A673 (cell line): ENCODE data around the gene SPATA24.

Source experiments
- EZH2 ChIP-seq: fragments of 200-600 bp; sonication (generic); IDR thresholded peaks from 2 replicates; pipeline ENCODE4 v1.6.1; 2017; ENCODE audit warnings: borderline replicate concordance, low read depth, mild to moderate bottlenecking, mixed read lengths, antibody characterized with exemption, low read length; ENCODE audit not compliant: poor library complexity, severe bottlenecking
- TF ChIP-seq, protein P1 (sequence below): fragments of 300-800, 200-600 bp; sonication (generic); conservative IDR thresholded peaks from 2 replicates; pipeline ENCODE4 v1.5.1; 2017; ENCODE audit warnings: low read depth, mild to moderate bottlenecking, antibody characterized with exemption, low read length, moderate library complexity, mixed read lengths

DNA sequence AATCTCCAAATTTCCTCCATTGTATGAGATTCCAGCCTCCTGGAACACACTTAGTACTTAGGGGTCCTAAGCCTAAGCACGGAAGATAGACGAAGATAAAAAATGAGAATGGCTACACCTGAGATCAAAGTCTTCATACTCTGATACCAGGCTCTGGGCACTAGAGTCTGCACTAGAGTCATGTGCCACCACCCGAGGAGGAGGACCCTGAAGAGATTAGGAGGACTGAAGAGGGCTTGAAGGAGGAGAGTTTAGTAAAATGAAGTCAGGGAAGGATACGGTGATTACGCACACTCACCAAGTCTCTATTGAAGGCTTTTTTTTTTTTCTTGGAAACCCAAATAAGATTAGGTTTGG, 573 bp upstream of the SPATA24 start:
- TF ChIP-seq, protein P1, sequence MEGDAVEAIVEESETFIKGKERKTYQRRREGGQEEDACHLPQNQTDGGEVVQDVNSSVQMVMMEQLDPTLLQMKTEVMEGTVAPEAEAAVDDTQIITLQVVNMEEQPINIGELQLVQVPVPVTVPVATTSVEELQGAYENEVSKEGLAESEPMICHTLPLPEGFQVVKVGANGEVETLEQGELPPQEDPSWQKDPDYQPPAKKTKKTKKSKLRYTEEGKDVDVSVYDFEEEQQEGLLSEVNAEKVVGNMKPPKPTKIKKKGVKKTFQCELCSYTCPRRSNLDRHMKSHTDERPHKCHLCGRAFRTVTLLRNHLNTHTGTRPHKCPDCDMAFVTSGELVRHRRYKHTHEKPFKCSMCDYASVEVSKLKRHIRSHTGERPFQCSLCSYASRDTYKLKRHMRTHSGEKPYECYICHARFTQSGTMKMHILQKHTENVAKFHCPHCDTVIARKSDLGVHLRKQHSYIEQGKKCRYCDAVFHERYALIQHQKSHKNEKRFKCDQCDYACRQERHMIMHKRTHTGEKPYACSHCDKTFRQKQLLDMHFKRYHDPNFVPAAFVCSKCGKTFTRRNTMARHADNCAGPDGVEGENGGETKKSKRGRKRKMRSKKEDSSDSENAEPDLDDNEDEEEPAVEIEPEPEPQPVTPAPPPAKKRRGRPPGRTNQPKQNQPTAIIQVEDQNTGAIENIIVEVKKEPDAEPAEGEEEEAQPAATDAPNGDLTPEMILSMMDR = no peak
- TF ChIP-seq EZH2 = no peak
